ENCODE measurements around the gene FBLN7.

GRCh38 chr2:112140899-112141625 is 2.9 kb downstream of the FBLN7 start:
- TF ChIP-seq YY1 (IDR thresholded peaks at IDR 0.05) (no peak), MAX (IDR thresholded peaks at IDR 0.05) (no peak), ZBTB33 (IDR thresholded peaks at IDR 0.05) (no peak), CTCF (IDR thresholded peaks at IDR 0.05; ENCODE audit: low read depth, low read length, missing input control) (no peak), EGR1 (IDR thresholded peaks at IDR 0.05; ENCODE audit: low read depth in 2 of 2) (no peak), TAF1 (conservative IDR thresholded peaks at IDR 0.05) (no peak)
